Activated B cell treated with CpG ODN at 0.5 μM for 24 hours (primary cell): ENCODE measurements around the gene EEFSEC. TPM values are rescaled to one million over a fixed set of nuclear protein-coding genes. Genes with fewer than 3 reads are reported as not detected.

Experiments
- ATAC-seq: fragments of 200-7000 bp; cut with Tn5 transposase; one replicate; pipeline ENCODE4 v1.10.0; 2021; ENCODE audit warnings: low read depth, mild to moderate bottlenecking, moderate library complexity
- CTCF ChIA-PET: fragments of 350-600 bp; sonication (Branson Sonifier 250); formaldehyde crosslinking; loops from one replicate; lab custom pipeline; 2021; ENCODE audit warnings: antibody characterized with exemption; lab: Charles Lee
- POLR2A ChIA-PET: fragments of 350-600 bp; sonication (Branson Sonifier 250); formaldehyde crosslinking; loops from one replicate; lab custom pipeline; 2021; ENCODE audit warnings: antibody characterized with exemption; lab: Charles Lee
- DNase-seq: peaks from one replicate; pipeline ENCODE4 v3.0.0; 2022
- H3K27ac Mint-ChIP-seq: one replicate; pipeline ENCODE4 v1.8.0; 2020; ENCODE audit warnings: mixed read lengths
- H3K27me3 Mint-ChIP-seq: one replicate; pipeline ENCODE4 v1.8.0; 2021; ENCODE audit warnings: mixed read lengths
- H3K36me3 Mint-ChIP-seq: one replicate; pipeline ENCODE4 v1.8.0; 2021; ENCODE audit warnings: low read depth, mixed read lengths
- H3K4me1 Mint-ChIP-seq: one replicate; pipeline ENCODE4 v1.8.0; 2021; ENCODE audit warnings: mixed read lengths
- H3K4me3 Mint-ChIP-seq: one replicate; pipeline ENCODE4 v1.8.0; 2020; ENCODE audit warnings: mild to moderate bottlenecking, mixed read lengths
- H3K9me3 Mint-ChIP-seq: one replicate; pipeline ENCODE4 v1.8.0; 2020; ENCODE audit warnings: mixed read lengths
- intact Hi-C: fragments of 100-400 bp; cut with micrococcal nuclease; formaldehyde crosslinking; loops from one replicate; pipeline ENCODE4 v1.15.1; 2024
- total RNA-seq: library from RNA; stranded (reverse); gene quantifications from 2 replicates; pipeline ENCODE4 v1.2.3, GENCODE V29; 2022
- TF ChIP-seq, protein P1 (sequence below): fragments of 200-600 bp; IDR thresholded peaks from one replicate; pipeline ENCODE4 v1.8.0; 2022; ENCODE audit warnings: antibody characterized with exemption, mild to moderate bottlenecking

EEFSEC gene
- total RNA-seq, 1 donor from 2014 or later = 20.0 TPM

DNA sequence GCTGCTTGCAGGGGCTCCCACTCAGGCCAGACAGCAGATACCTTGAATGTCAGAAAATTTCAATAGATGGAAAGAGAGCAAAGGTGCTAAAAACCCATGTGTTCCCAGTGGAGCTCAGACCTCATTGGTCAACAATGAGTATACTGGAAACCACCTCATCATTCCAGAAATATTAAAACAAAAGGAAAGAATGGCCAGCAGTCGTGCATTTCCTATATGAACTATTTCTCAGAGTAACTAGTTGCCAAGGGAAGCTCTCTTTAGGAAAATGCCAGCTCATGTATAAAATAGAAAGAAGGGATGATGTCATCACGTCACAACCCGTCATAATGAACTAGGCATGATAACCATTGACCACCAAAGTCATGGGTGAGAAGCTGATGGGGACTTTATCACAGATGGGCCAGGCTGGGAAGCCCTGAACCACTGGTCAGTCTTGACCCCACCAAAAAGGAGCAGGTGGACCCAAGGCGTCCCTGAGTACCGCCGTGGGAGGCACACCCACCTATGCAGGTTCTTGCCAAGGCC is 295.9 kb downstream of the EEFSEC start:
- Mint-ChIP-seq H3K27ac (no peak overlapping the region), H3K4me1 (peaks cover 6% of the 10 kb centered on the region), H3K9me3 (peaks cover 7% of the 10 kb centered on the region), H3K27me3 (peaks cover 23% of the 10 kb centered on the region), H3K36me3 (no peaks in the 10 kb centered on the region), H3K4me3 (no peak overlapping the region)
- no peak for ATAC-seq
- intact Hi-C loops = no loop called here
- TF ChIP-seq, protein P1, sequence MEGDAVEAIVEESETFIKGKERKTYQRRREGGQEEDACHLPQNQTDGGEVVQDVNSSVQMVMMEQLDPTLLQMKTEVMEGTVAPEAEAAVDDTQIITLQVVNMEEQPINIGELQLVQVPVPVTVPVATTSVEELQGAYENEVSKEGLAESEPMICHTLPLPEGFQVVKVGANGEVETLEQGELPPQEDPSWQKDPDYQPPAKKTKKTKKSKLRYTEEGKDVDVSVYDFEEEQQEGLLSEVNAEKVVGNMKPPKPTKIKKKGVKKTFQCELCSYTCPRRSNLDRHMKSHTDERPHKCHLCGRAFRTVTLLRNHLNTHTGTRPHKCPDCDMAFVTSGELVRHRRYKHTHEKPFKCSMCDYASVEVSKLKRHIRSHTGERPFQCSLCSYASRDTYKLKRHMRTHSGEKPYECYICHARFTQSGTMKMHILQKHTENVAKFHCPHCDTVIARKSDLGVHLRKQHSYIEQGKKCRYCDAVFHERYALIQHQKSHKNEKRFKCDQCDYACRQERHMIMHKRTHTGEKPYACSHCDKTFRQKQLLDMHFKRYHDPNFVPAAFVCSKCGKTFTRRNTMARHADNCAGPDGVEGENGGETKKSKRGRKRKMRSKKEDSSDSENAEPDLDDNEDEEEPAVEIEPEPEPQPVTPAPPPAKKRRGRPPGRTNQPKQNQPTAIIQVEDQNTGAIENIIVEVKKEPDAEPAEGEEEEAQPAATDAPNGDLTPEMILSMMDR = no peak
- POLR2A ChIA-PET = no interaction called here
- no peak for DNase-seq
- CTCF ChIA-PET = no interaction called here

DNA sequence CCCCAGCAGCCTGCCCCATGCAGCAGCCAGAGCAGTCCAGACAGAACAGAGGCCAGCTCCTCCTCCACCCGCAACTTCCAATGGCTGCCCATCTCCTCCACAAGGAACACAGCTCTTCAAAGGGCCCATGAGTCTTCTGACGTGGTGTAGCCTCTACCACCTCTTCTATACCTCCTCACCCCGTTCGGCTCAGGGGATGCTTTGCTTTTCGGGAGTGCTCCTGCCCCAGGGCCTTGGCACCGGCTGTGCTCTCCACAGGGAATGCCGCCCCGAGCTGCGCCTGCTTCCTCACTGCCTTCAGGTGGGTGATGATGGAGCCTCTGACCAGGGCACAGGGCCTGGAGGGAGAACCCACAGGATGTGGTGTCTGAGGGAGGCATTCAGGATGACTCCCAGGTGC is 298.8 kb downstream of the EEFSEC start:
- CTCF ChIA-PET = no interaction called here
- no peak overlapping the region for H3K4me3 Mint-ChIP-seq
- H3K27ac Mint-ChIP-seq = no peak overlapping the region
- DNase-seq = no peak
- H3K9me3 Mint-ChIP-seq = no peaks in the 10 kb centered on the region
- no peak for ATAC-seq
- POLR2A ChIA-PET = no interaction called here
- peaks cover 41% of the 10 kb centered on the region for H3K27me3 Mint-ChIP-seq
- H3K4me1 Mint-ChIP-seq = peaks cover 6% of the 10 kb centered on the region
- TF ChIP-seq, protein P1 = no peak
- intact Hi-C loops = no loop called here
- H3K36me3 Mint-ChIP-seq = no peaks in the 10 kb centered on the region

DNA sequence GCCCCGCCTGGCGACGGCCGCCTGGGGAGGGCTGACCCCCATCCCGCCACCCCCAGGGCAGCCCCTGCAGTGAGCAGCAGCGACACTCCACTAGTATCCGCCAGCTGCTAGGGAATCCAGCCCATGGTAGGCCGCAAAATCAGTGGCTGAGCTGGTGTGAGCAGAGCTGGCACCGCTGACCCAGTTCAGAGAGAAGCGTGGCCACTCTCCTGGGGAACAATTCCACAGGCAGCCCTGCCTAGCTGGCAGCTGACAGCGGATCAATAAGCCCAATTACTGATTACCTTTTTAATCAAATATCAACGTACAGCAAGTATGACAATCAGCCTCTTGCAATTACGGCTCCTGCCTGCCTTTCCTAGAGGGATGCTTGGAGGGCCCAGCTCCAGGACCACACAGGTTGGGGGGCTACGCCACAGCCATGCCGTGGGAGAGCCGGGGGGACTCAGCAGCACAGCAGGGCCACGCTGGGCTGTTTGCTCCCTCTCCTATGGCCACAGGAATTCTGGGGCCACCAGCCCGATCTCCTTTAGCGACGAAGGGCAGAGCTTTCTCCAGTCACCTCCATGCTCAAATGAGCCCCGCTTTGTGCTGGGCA is 299.5 kb downstream of the EEFSEC start:
- H3K4me1 Mint-ChIP-seq = peaks cover 6% of the 10 kb centered on the region
- H3K9me3 Mint-ChIP-seq = no peaks in the 10 kb centered on the region
- TF ChIP-seq, protein P1 = no peak
- no peaks in the 10 kb centered on the region for H3K36me3 Mint-ChIP-seq
- no peak overlapping the region for H3K4me3 Mint-ChIP-seq
- CTCF ChIA-PET = no interaction called here
- no peak overlapping the region for H3K27ac Mint-ChIP-seq
- POLR2A ChIA-PET = no interaction called here
- ATAC-seq (no peak), DNase-seq (no peak)
- H3K27me3 Mint-ChIP-seq = peaks cover 45% of the 10 kb centered on the region
- intact Hi-C loops = no loop called here

DNA sequence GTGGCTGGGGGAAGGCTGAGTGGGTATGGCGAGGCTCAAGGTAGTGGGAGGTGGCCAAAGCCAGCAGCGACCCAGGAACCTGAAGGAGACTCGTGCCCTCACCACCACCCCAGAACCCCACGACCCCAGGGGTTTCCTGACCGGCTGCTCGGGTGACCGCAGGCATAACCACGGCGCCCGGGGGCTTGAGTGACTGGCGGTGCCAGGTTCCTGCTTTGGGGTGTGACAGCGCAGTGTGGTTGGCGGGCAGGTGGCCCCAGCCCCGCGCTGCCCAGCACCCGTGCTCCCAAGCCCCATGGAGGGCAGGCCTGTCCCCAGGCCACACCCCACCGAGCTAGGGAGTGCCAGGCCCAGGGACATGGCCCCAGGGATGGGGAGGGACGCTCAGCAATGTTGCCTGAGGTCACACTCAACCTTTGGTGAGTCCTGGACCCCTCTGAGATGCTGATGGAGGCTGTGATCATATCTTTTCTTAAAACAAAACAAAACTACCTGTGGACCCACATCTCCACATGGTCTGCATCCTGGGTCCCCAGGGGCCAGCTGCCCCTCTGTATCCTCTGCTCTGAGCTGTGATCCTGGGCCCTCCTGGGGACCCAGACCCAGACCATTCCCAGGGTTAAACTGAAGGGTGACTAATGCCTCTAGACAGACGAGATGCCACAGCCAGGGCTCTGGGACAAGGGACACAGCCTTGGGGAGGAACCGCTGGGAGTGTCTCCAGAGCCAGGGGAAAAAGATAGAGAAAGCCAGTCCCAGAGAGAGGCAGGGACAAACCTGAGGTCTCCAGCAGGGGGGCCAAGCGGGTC is 300.4 kb downstream of the EEFSEC start:
- ATAC-seq (no peak), DNase-seq (no peak)
- Mint-ChIP-seq H3K4me3 (no peak overlapping the region), H3K36me3 (no peaks in the 10 kb centered on the region), H3K27me3 (peaks cover 43% of the 10 kb centered on the region), H3K4me1 (peaks cover 2% of the 10 kb centered on the region), H3K9me3 (no peaks in the 10 kb centered on the region), H3K27ac (no peak overlapping the region)
- CTCF ChIA-PET = no interaction called here
- TF ChIP-seq, protein P1 = no peak
- intact Hi-C loops = no loop called here
- POLR2A ChIA-PET = no interaction called here

DNA sequence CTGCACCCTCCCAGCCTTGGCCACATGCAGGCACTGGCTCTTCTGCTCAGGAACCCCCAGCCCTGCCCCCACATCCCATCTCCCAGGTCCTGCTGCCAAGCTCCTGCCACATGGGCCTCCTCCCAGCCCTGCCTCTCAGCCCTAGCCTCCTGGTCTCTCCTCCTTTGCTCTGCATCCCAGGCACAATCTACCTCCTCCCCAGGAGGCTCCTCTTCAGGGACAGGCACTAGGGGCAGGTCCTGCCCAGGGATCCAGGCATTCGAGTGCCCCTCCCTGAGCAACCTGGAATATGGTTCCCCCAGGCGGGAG is 301.0 kb downstream of the EEFSEC start:
- no peaks in the 10 kb centered on the region for H3K36me3 Mint-ChIP-seq
- H3K4me1 Mint-ChIP-seq = no peaks in the 10 kb centered on the region
- H3K4me3 Mint-ChIP-seq = no peak overlapping the region
- H3K9me3 Mint-ChIP-seq = no peaks in the 10 kb centered on the region
- peaks cover 41% of the 10 kb centered on the region for H3K27me3 Mint-ChIP-seq
- ATAC-seq (no peak), DNase-seq (no peak)
- TF ChIP-seq, protein P1 = no peak
- CTCF ChIA-PET = no interaction called here
- H3K27ac Mint-ChIP-seq = no peak overlapping the region
- intact Hi-C loops = no loop called here
- POLR2A ChIA-PET = no interaction called here
